Calu3 (cell line): ENCODE results near the gene CCBE1. TPM values are rescaled to one million over a fixed set of nuclear protein-coding genes. Genes with fewer than 3 reads are reported as not detected.

Experiments
- BruUV-seq: library from RNA; stranded (reverse); fragments of 400-500 nt; replicated peaks from 2 replicates; lab custom pipeline; 2021; lab: Mats Ljungman, UMichigan
- CTCF ChIA-PET: fragments of 300-600 bp; sonication (Branson Sonifier 250); formaldehyde crosslinking; loops from one replicate; lab custom pipeline; 2022; ENCODE audit warnings: antibody characterized with exemption; lab: Charles Lee
- DNase-seq: peaks from one replicate; pipeline ENCODE4 v3.0.0; 2022
- H3K27ac Mint-ChIP-seq: one replicate; pipeline ENCODE4 v1.8.0; 2022; ENCODE audit warnings: mixed read lengths; ENCODE audit not compliant: unreplicated experiment
- H3K27me3 Mint-ChIP-seq: one replicate; pipeline ENCODE4 v1.8.0; 2022; ENCODE audit warnings: mixed read lengths; ENCODE audit not compliant: unreplicated experiment
- H3K36me3 Mint-ChIP-seq: one replicate; pipeline ENCODE4 v1.8.0; 2022; ENCODE audit warnings: mild to moderate bottlenecking, moderate library complexity, mixed read lengths; ENCODE audit not compliant: insufficient read depth, unreplicated experiment
- H3K4me1 Mint-ChIP-seq: one replicate; pipeline ENCODE4 v1.8.0; 2022; ENCODE audit warnings: mild to moderate bottlenecking, low read depth, mixed read lengths; ENCODE audit not compliant: unreplicated experiment
- H3K4me3 Mint-ChIP-seq: one replicate; pipeline ENCODE4 v1.8.0; 2022; ENCODE audit warnings: mild to moderate bottlenecking, low read depth, moderate library complexity, mixed read lengths; ENCODE audit not compliant: unreplicated experiment
- H3K9me3 Mint-ChIP-seq: one replicate; pipeline ENCODE4 v1.8.0; 2022; ENCODE audit warnings: low read depth, mixed read lengths; ENCODE audit not compliant: unreplicated experiment
- intact Hi-C: fragments of 100-400 bp; cut with micrococcal nuclease; formaldehyde crosslinking; loops from one replicate; pipeline ENCODE4 v1.10.0; 2022; ENCODE audit not compliant: unreplicated experiment
- total RNA-seq: library from RNA; stranded (reverse); gene quantifications from 2 replicates; pipeline ENCODE4 v1.2.3, GENCODE V29; 2022
- TF ChIP-seq, protein P1 (sequence below): fragments of 200-600 bp; IDR thresholded peaks from one replicate; pipeline ENCODE4 v1.8.0; 2022; ENCODE audit warnings: antibody characterized with exemption; ENCODE audit not compliant: unreplicated experiment

Gene CCBE1
- total RNA-seq, 1 experiment from 2014 or later, result 0.12 TPM

- Mint-ChIP-seq H3K9me3 (no peaks in the 10 kb centered on the region), H3K27ac (no peak overlapping the region), H3K36me3 (no peaks in the 10 kb centered on the region), H3K27me3 (peaks cover 77% of the 10 kb centered on the region), H3K4me3 (no peak overlapping the region), H3K4me1 (no peaks in the 10 kb centered on the region)
- no peak for DNase-seq
- no TSS peak for BruUV-seq
- TF ChIP-seq, protein P1, sequence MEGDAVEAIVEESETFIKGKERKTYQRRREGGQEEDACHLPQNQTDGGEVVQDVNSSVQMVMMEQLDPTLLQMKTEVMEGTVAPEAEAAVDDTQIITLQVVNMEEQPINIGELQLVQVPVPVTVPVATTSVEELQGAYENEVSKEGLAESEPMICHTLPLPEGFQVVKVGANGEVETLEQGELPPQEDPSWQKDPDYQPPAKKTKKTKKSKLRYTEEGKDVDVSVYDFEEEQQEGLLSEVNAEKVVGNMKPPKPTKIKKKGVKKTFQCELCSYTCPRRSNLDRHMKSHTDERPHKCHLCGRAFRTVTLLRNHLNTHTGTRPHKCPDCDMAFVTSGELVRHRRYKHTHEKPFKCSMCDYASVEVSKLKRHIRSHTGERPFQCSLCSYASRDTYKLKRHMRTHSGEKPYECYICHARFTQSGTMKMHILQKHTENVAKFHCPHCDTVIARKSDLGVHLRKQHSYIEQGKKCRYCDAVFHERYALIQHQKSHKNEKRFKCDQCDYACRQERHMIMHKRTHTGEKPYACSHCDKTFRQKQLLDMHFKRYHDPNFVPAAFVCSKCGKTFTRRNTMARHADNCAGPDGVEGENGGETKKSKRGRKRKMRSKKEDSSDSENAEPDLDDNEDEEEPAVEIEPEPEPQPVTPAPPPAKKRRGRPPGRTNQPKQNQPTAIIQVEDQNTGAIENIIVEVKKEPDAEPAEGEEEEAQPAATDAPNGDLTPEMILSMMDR, result no peak
- CTCF ChIA-PET, result interaction anchor here (0.9 kb wide), 2 partner anchors 240 to 367 kb away, joined by 3 to 4 read pairs; partner anchors contain the start of gene CCBE1
- intact Hi-C loops, result no loop called here
These were observed 240.6 kb downstream of the CCBE1 start for GRCh38 chr18:59456657-59457056.

- Mint-ChIP-seq H3K36me3 (no peaks in the 10 kb centered on the region), H3K4me3 (no peak overlapping the region)
- intact Hi-C loops, result no loop called here
These were observed 241.4 kb downstream of the CCBE1 start for GRCh38 chr18:59455728-59456276.

GRCh38 chr18:59454909-59455727, 242.1 kb downstream of the CCBE1 start:
- TF ChIP-seq, protein P1, result no peak
- DNase-seq, result no peak
- Mint-ChIP-seq H3K27ac (no peak overlapping the region), H3K9me3 (no peaks in the 10 kb centered on the region), H3K4me1 (no peaks in the 10 kb centered on the region), H3K4me3 (no peak overlapping the region), H3K27me3 (peaks cover 86% of the 10 kb centered on the region), H3K36me3 (no peaks in the 10 kb centered on the region)
- CTCF ChIA-PET, result no interaction called here
- intact Hi-C loops, result no loop called here
- BruUV-seq, result no TSS peak

More at GRCh38 chr18:59455728-59456276, 241.4 kb downstream of the CCBE1 start:
- peaks cover 85% of the 10 kb centered on the region for H3K27me3 Mint-ChIP-seq
- H3K9me3 Mint-ChIP-seq, result no peaks in the 10 kb centered on the region
- CTCF ChIA-PET, result no interaction called here
- H3K4me1 Mint-ChIP-seq, result no peaks in the 10 kb centered on the region
- BruUV-seq, result no TSS peak
- no peak for DNase-seq
- TF ChIP-seq, protein P1, result no peak
- no peak overlapping the region for H3K27ac Mint-ChIP-seq

DNA sequence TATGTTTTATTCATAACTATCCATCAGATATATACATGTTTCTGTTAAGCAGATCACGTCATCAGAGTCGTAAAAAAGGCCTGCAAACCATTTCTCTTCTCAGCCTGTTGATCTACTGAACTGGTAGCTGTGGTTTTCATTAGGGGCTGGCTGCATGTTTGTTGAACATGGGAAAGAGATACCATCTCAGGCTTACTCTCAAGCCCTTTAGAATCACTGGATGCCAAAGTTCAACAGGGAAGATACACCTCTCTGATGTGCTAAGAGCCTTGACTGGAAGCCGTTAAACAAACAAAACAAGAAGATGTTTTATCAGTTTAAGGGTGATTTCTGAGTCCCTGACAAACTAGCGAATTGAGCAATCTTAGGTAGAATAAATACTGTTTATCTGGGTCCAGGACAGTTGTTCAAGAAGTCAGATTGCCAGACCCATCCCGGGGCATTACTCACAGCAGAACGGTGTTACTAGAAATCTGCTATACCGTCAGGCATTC, 243.7 kb downstream of the CCBE1 start:
- DNase-seq, result no peak
- TF ChIP-seq, protein P1, result no peak
- no peaks in the 10 kb centered on the region for H3K9me3 Mint-ChIP-seq
- H3K4me1 Mint-ChIP-seq, result no peaks in the 10 kb centered on the region
- intact Hi-C loops, result no loop called here
- no peaks in the 10 kb centered on the region for H3K36me3 Mint-ChIP-seq
- CTCF ChIA-PET, result no interaction called here
- no peak overlapping the region for H3K4me3 Mint-ChIP-seq
- H3K27me3 Mint-ChIP-seq, result peaks cover 85% of the 10 kb centered on the region
- no TSS peak for BruUV-seq
- H3K27ac Mint-ChIP-seq, result no peak overlapping the region
